Measurements from ENCODE around the gene WNT7A.

The WNT7A gene

GRCh38 chr3:13856006-13856405 lies 23.9 kb downstream of the WNT7A start:
- Histone ChIP-seq H3K4me1 (ENCODE audit: control insufficient read depth, insufficient read depth, low read length, poor library complexity, severe bottlenecking) (peaks cover 13% of the 10 kb centered on the region), H3K9me3 (ENCODE audit: control insufficient read depth, low read length) (no peaks in the 10 kb centered on the region), H3K27me3 (replicated peaks; ENCODE audit: control insufficient read depth, insufficient read depth, low read length, poor library complexity, severe bottlenecking) (no peaks in the 10 kb centered on the region), H3K36me3 (ENCODE audit: control insufficient read depth, insufficient read depth, low read length) (peaks cover 16% of the 10 kb centered on the region), H3K27ac (ENCODE audit: insufficient read depth, low read length, poor library complexity, severe bottlenecking) (no peak overlapping the region), H3K4me3 (ENCODE audit: insufficient read depth, low read depth, low read length, poor library complexity, severe bottlenecking) (no peak overlapping the region)
- no peak for DNase-seq

- Histone ChIP-seq H3K27ac (ENCODE audit: insufficient read depth, low read length, poor library complexity, severe bottlenecking) (no peak overlapping the region), H3K36me3 (ENCODE audit: control insufficient read depth, insufficient read depth, low read length) (peaks cover 10% of the 10 kb centered on the region), H3K9me3 (ENCODE audit: control insufficient read depth, low read length) (no peaks in the 10 kb centered on the region), H3K4me1 (ENCODE audit: control insufficient read depth, insufficient read depth, low read length, poor library complexity, severe bottlenecking) (peaks cover 13% of the 10 kb centered on the region), H3K4me3 (ENCODE audit: insufficient read depth, low read depth, low read length, poor library complexity, severe bottlenecking) (no peak overlapping the region), H3K27me3 (replicated peaks; ENCODE audit: control insufficient read depth, insufficient read depth, low read length, poor library complexity, severe bottlenecking) (no peaks in the 10 kb centered on the region)
- DNase-seq: no peak
These were observed 25.4 kb downstream of the WNT7A start for GRCh38 chr3:13854492-13854891.

- H3K36me3 ChIP-seq (ENCODE audit: control insufficient read depth, insufficient read depth, low read length): peaks cover 10% of the 10 kb centered on the region
- no peak overlapping the region for H3K27ac ChIP-seq (ENCODE audit: insufficient read depth, low read length, poor library complexity, severe bottlenecking)
- no peaks in the 10 kb centered on the region for H3K9me3 ChIP-seq (ENCODE audit: control insufficient read depth, low read length)
- no peaks in the 10 kb centered on the region for H3K27me3 ChIP-seq (replicated peaks; ENCODE audit: control insufficient read depth, insufficient read depth, low read length, poor library complexity, severe bottlenecking)
- no peak overlapping the region for H3K4me3 ChIP-seq (ENCODE audit: insufficient read depth, low read depth, low read length, poor library complexity, severe bottlenecking)
- no peak for DNase-seq
- H3K4me1 ChIP-seq (ENCODE audit: control insufficient read depth, insufficient read depth, low read length, poor library complexity, severe bottlenecking): peaks cover 13% of the 10 kb centered on the region
These were observed 25.9 kb downstream of the WNT7A start for GRCh38 chr3:13853978-13854296.

GRCh38 chr3:13853256-13853977 lies 26.5 kb downstream of the WNT7A start:
- H3K27ac ChIP-seq (ENCODE audit: insufficient read depth, low read length, poor library complexity, severe bottlenecking): no peak overlapping the region
- peaks cover 10% of the 10 kb centered on the region for H3K36me3 ChIP-seq (ENCODE audit: control insufficient read depth, insufficient read depth, low read length)
- no peak overlapping the region for H3K4me3 ChIP-seq (ENCODE audit: insufficient read depth, low read depth, low read length, poor library complexity, severe bottlenecking)
- peaks cover 13% of the 10 kb centered on the region for H3K4me1 ChIP-seq (ENCODE audit: control insufficient read depth, insufficient read depth, low read length, poor library complexity, severe bottlenecking)
- no peak for DNase-seq
- H3K27me3 ChIP-seq (replicated peaks; ENCODE audit: control insufficient read depth, insufficient read depth, low read length, poor library complexity, severe bottlenecking): no peaks in the 10 kb centered on the region
- H3K9me3 ChIP-seq (ENCODE audit: control insufficient read depth, low read length): no peaks in the 10 kb centered on the region

- H3K27me3 ChIP-seq (replicated peaks; ENCODE audit: control insufficient read depth, insufficient read depth, low read length, poor library complexity, severe bottlenecking): no peaks in the 10 kb centered on the region
- DNase-seq: no peak
- H3K4me1 ChIP-seq (ENCODE audit: control insufficient read depth, insufficient read depth, low read length, poor library complexity, severe bottlenecking): peaks cover 13% of the 10 kb centered on the region
- no peak overlapping the region for H3K4me3 ChIP-seq (ENCODE audit: insufficient read depth, low read depth, low read length, poor library complexity, severe bottlenecking)
- H3K9me3 ChIP-seq (ENCODE audit: control insufficient read depth, low read length): no peaks in the 10 kb centered on the region
- H3K27ac ChIP-seq (ENCODE audit: insufficient read depth, low read length, poor library complexity, severe bottlenecking): no peak overlapping the region
- peaks cover 10% of the 10 kb centered on the region for H3K36me3 ChIP-seq (ENCODE audit: control insufficient read depth, insufficient read depth, low read length)
These were observed 27.2 kb downstream of the WNT7A start for GRCh38 chr3:13852638-13853009.

- no peaks in the 10 kb centered on the region for H3K27me3 ChIP-seq (replicated peaks; ENCODE audit: control insufficient read depth, insufficient read depth, low read length, poor library complexity, severe bottlenecking)
- no peak overlapping the region for H3K27ac ChIP-seq (ENCODE audit: insufficient read depth, low read length, poor library complexity, severe bottlenecking)
- DNase-seq: no peak
- H3K4me3 ChIP-seq (ENCODE audit: insufficient read depth, low read depth, low read length, poor library complexity, severe bottlenecking): no peak overlapping the region
- peaks cover 10% of the 10 kb centered on the region for H3K36me3 ChIP-seq (ENCODE audit: control insufficient read depth, insufficient read depth, low read length)
- H3K9me3 ChIP-seq (ENCODE audit: control insufficient read depth, low read length): no peaks in the 10 kb centered on the region
- H3K4me1 ChIP-seq (ENCODE audit: control insufficient read depth, insufficient read depth, low read length, poor library complexity, severe bottlenecking): peaks cover 13% of the 10 kb centered on the region
These were observed 27.8 kb downstream of the WNT7A start for GRCh38 chr3:13851997-13852637.

- Histone ChIP-seq H3K27ac (ENCODE audit: insufficient read depth, low read length, poor library complexity, severe bottlenecking) (no peak overlapping the region), H3K4me3 (ENCODE audit: insufficient read depth, low read depth, low read length, poor library complexity, severe bottlenecking) (no peak overlapping the region), H3K27me3 (replicated peaks; ENCODE audit: control insufficient read depth, insufficient read depth, low read length, poor library complexity, severe bottlenecking) (no peaks in the 10 kb centered on the region), H3K36me3 (ENCODE audit: control insufficient read depth, insufficient read depth, low read length) (peaks cover 10% of the 10 kb centered on the region), H3K4me1 (ENCODE audit: control insufficient read depth, insufficient read depth, low read length, poor library complexity, severe bottlenecking) (peaks cover 13% of the 10 kb centered on the region), H3K9me3 (ENCODE audit: control insufficient read depth, low read length) (no peaks in the 10 kb centered on the region)
- no peak for DNase-seq
These were observed 28.6 kb downstream of the WNT7A start for GRCh38 chr3:13851091-13851849.

GRCh38 chr3:13850161-13850945 lies 29.5 kb downstream of the WNT7A start:
- peaks cover 13% of the 10 kb centered on the region for H3K4me1 ChIP-seq (ENCODE audit: control insufficient read depth, insufficient read depth, low read length, poor library complexity, severe bottlenecking)
- H3K27me3 ChIP-seq (replicated peaks; ENCODE audit: control insufficient read depth, insufficient read depth, low read length, poor library complexity, severe bottlenecking): no peaks in the 10 kb centered on the region
- H3K36me3 ChIP-seq (ENCODE audit: control insufficient read depth, insufficient read depth, low read length): peaks cover 10% of the 10 kb centered on the region
- H3K4me3 ChIP-seq (ENCODE audit: insufficient read depth, low read depth, low read length, poor library complexity, severe bottlenecking): no peak overlapping the region
- no peak overlapping the region for H3K27ac ChIP-seq (ENCODE audit: insufficient read depth, low read length, poor library complexity, severe bottlenecking)
- DNase-seq: no peak
- no peaks in the 10 kb centered on the region for H3K9me3 ChIP-seq (ENCODE audit: control insufficient read depth, low read length)

GRCh38 chr3:13849018-13849417 lies 30.9 kb downstream of the WNT7A start:
- Histone ChIP-seq H3K4me1 (ENCODE audit: control insufficient read depth, insufficient read depth, low read length, poor library complexity, severe bottlenecking) (peaks cover 11% of the 10 kb centered on the region), H3K27me3 (replicated peaks; ENCODE audit: control insufficient read depth, insufficient read depth, low read length, poor library complexity, severe bottlenecking) (no peaks in the 10 kb centered on the region), H3K4me3 (ENCODE audit: insufficient read depth, low read depth, low read length, poor library complexity, severe bottlenecking) (no peak overlapping the region), H3K9me3 (ENCODE audit: control insufficient read depth, low read length) (no peaks in the 10 kb centered on the region), H3K27ac (ENCODE audit: insufficient read depth, low read length, poor library complexity, severe bottlenecking) (no peak overlapping the region), H3K36me3 (ENCODE audit: control insufficient read depth, insufficient read depth, low read length) (peaks cover 10% of the 10 kb centered on the region)
- no peak for DNase-seq
